Dendritic cell treated with granulocyte-macrophage colony-stimulating factor and Interleukin-4, amounts not matched to agents 40 ng/mL and 50 ng/mL, for 4 days (primary cell): ENCODE results near the gene ASB14.
"Not testable (repeated sequence)": the region's sequence is repeated elsewhere in the genome, so short reads cannot be mapped to it uniquely, and the experiment has no call there.

Source experiments
- H3K27ac Mint-ChIP-seq: one replicate; pipeline ENCODE4 v1.8.0; 2022; ENCODE audit warnings: mild to moderate bottlenecking, mixed read lengths
- H3K27me3 Mint-ChIP-seq: one replicate; pipeline ENCODE4 v1.8.0; 2022; ENCODE audit warnings: mild to moderate bottlenecking, mixed read lengths
- H3K36me3 Mint-ChIP-seq: one replicate; pipeline ENCODE4 v1.8.0; 2022; ENCODE audit warnings: low read depth, mixed read lengths
- H3K4me1 Mint-ChIP-seq: one replicate; pipeline ENCODE4 v1.8.0; 2022; ENCODE audit warnings: low read depth, mixed read lengths
- H3K4me3 Mint-ChIP-seq: one replicate; pipeline ENCODE4 v1.8.0; 2022; ENCODE audit warnings: mild to moderate bottlenecking, moderate library complexity, mixed read lengths
- H3K9me3 Mint-ChIP-seq: one replicate; pipeline ENCODE4 v1.8.0; 2022; ENCODE audit warnings: mixed read lengths
- intact Hi-C: fragments of 100-400 bp; cut with micrococcal nuclease; formaldehyde crosslinking; loops from one replicate; pipeline ENCODE4 v1.15.0; 2022

ASB14 gene

GRCh38 chr3:57292159-57292896, at the start of gene ASB14:
TSS of gene ASB14 (minus strand) at chr3:57292685. CDS start at chr3:57292033, 652 bp downstream.
- Mint-ChIP-seq H3K4me3 (no peak within 1 kb of the TSS), H3K4me1 (no peaks in the 10 kb centered on the region), H3K27me3 (peaks cover 2% of the 10 kb centered on the region), H3K36me3 (no peaks in the 10 kb centered on the region), H3K9me3 (no peaks in the 10 kb centered on the region), H3K27ac (no peak within 1 kb of the TSS)
- intact Hi-C loops: no loop called here

GRCh38 chr3:57339071-57339642, 46.7 kb upstream of the ASB14 start:
- H3K4me3 Mint-ChIP-seq, H3K9me3 Mint-ChIP-seq, intact Hi-C loops, H3K36me3 Mint-ChIP-seq, H3K4me1 Mint-ChIP-seq, H3K27me3 Mint-ChIP-seq, H3K27ac Mint-ChIP-seq: not testable (repeated sequence)

- H3K27me3 Mint-ChIP-seq, H3K4me1 Mint-ChIP-seq, intact Hi-C loops: not testable (repeated sequence)
Measured at GRCh38 chr3:57338272-57339070, 46.0 kb upstream of the ASB14 start.

GRCh38 chr3:57335283-57335938, 42.9 kb upstream of the ASB14 start:
- Mint-ChIP-seq H3K4me1 (no peaks in the 10 kb centered on the region), H3K27ac (no peak overlapping the region), H3K36me3 (no peaks in the 10 kb centered on the region), H3K27me3 (no peaks in the 10 kb centered on the region), H3K4me3 (no peak overlapping the region), H3K9me3 (no peaks in the 10 kb centered on the region)
- intact Hi-C loops: no loop called here

More at GRCh38 chr3:57338272-57339070, 46.0 kb upstream of the ASB14 start:
- not testable (repeated sequence) for H3K36me3 Mint-ChIP-seq, H3K4me3 Mint-ChIP-seq, H3K9me3 Mint-ChIP-seq, H3K27ac Mint-ChIP-seq

GRCh38 chr3:57331078-57331610, 38.7 kb upstream of the ASB14 start:
- Mint-ChIP-seq H3K36me3 (no peaks in the 10 kb centered on the region), H3K9me3 (no peaks in the 10 kb centered on the region), H3K27me3 (no peaks in the 10 kb centered on the region), H3K4me3 (no peak overlapping the region), H3K27ac (no peak overlapping the region), H3K4me1 (no peaks in the 10 kb centered on the region)
- intact Hi-C loops: no loop called here

- H3K9me3 Mint-ChIP-seq, intact Hi-C loops, H3K27ac Mint-ChIP-seq, H3K4me1 Mint-ChIP-seq, H3K27me3 Mint-ChIP-seq, H3K36me3 Mint-ChIP-seq, H3K4me3 Mint-ChIP-seq: not testable (repeated sequence)
Measured at GRCh38 chr3:57326498-57326897, 34.0 kb upstream of the ASB14 start.

GRCh38 chr3:57314204-57314603, 21.7 kb upstream of the ASB14 start:
- Mint-ChIP-seq H3K9me3 (peaks cover 13% of the 10 kb centered on the region), H3K4me1 (no peaks in the 10 kb centered on the region), H3K27ac (no peak overlapping the region), H3K4me3 (no peak overlapping the region), H3K36me3 (no peaks in the 10 kb centered on the region), H3K27me3 (no peaks in the 10 kb centered on the region)
- intact Hi-C loops: no loop called here

GRCh38 chr3:57309769-57310360, 17.4 kb upstream of the ASB14 start:
- H3K4me3 Mint-ChIP-seq: no peak overlapping the region
- H3K27me3 Mint-ChIP-seq: no peaks in the 10 kb centered on the region
- no peak overlapping the region for H3K27ac Mint-ChIP-seq
- H3K36me3 Mint-ChIP-seq: no peaks in the 10 kb centered on the region
- intact Hi-C loops: no loop called here
- H3K4me1 Mint-ChIP-seq: no peaks in the 10 kb centered on the region
- no peaks in the 10 kb centered on the region for H3K9me3 Mint-ChIP-seq

GRCh38 chr3:57303520-57303919, 11.0 kb upstream of the ASB14 start:
- H3K4me3 Mint-ChIP-seq, H3K36me3 Mint-ChIP-seq, H3K27me3 Mint-ChIP-seq, H3K9me3 Mint-ChIP-seq, intact Hi-C loops, H3K27ac Mint-ChIP-seq, H3K4me1 Mint-ChIP-seq: not testable (repeated sequence)

GRCh38 chr3:57298041-57298440, 5.6 kb upstream of the ASB14 start:
- Mint-ChIP-seq H3K27me3 (no peaks in the 10 kb centered on the region), H3K9me3 (no peaks in the 10 kb centered on the region), H3K4me3 (no peak overlapping the region), H3K27ac (no peak overlapping the region), H3K36me3 (no peaks in the 10 kb centered on the region), H3K4me1 (no peaks in the 10 kb centered on the region)
- intact Hi-C loops: no loop called here

GRCh38 chr3:57292897-57293526, 527 bp upstream of the ASB14 start:
- Mint-ChIP-seq H3K27ac (no peak overlapping the region), H3K36me3 (no peaks in the 10 kb centered on the region), H3K4me3 (no peak overlapping the region), H3K4me1 (no peaks in the 10 kb centered on the region), H3K27me3 (peaks cover 2% of the 10 kb centered on the region), H3K9me3 (no peaks in the 10 kb centered on the region)
- intact Hi-C loops: no loop called here

- Mint-ChIP-seq H3K9me3 (peaks cover 10% of the 10 kb centered on the region), H3K27me3 (peaks cover 2% of the 10 kb centered on the region), H3K36me3 (no peaks in the 10 kb centered on the region), H3K4me3 (no peak overlapping the region), H3K4me1 (no peaks in the 10 kb centered on the region), H3K27ac (no peak overlapping the region)
- intact Hi-C loops: no loop called here
Measured at GRCh38 chr3:57288403-57288802, 4.1 kb downstream of the ASB14 start.

- H3K27me3 Mint-ChIP-seq: peaks cover 2% of the 10 kb centered on the region
- H3K9me3 Mint-ChIP-seq: peaks cover 10% of the 10 kb centered on the region
- H3K36me3 Mint-ChIP-seq: no peaks in the 10 kb centered on the region
- no peak overlapping the region for H3K4me3 Mint-ChIP-seq
- no peaks in the 10 kb centered on the region for H3K4me1 Mint-ChIP-seq
- intact Hi-C loops: no loop called here
- H3K27ac Mint-ChIP-seq: no peak overlapping the region
Measured at GRCh38 chr3:57287205-57287604, 5.3 kb downstream of the ASB14 start.
